Measurements from ENCODE around the gene LIX1L. TPM values are rescaled to one million over a fixed set of nuclear protein-coding genes. Genes with fewer than 3 reads are reported as not detected.

The LIX1L gene
- total RNA-seq, 2 experiments from 2014 or later = 11.6 to 26.3 TPM

DNA sequence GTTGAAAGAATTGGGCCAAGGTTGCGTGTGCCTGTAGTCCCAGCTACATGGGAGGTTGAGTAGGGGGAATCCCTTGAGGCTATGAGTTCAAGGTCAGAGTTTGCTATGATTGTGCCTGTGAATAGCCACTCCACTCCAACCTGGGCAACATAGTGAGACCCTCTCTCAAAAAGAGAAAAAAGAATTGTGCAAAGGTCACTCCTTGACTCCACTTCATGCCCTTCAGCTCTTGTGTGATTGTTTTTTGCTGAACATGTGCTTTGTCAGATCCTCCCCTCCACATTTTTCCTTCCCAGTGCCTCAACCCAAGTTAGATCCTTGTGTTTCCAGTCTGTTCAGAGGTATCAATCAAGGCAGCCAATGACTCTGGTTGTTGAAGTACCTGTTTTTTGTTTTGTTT lies 30.1 kb upstream of the LIX1L start:
- BruUV-seq (replicated peaks) = no TSS peak
- Histone ChIP-seq H3K36me3 (ENCODE audit: insufficient read depth, low read length) (peaks cover 13% of the 10 kb centered on the region), H3K27ac (ENCODE audit: low read depth, low read length, poor library complexity, severe bottlenecking) (no peak overlapping the region), H3K4me2 (ENCODE audit: low read length) (peak overlapping the region; percentile 16; the same call in 1 of the 2 replicates), H2AFZ (ENCODE audit: low read length) (peak overlapping the region; percentile 67; the same call in 1 of the 2 replicates), H3K9me3 (ENCODE audit: low read length) (no peaks in the 10 kb centered on the region), H3K79me2 (ENCODE audit: insufficient read depth, low read depth, low read length) (no peaks in the 10 kb centered on the region), H3K4me1 (ENCODE audit: insufficient read depth, low read length, poor library complexity, severe bottlenecking) (peaks cover 43% of the 10 kb centered on the region), H3K4me3 (ENCODE audit: low read depth, low read length, poor library complexity, severe bottlenecking) (no peak overlapping the region), H3K9me2 (ENCODE audit: insufficient read depth, low read length) (no peaks in the 10 kb centered on the region), H4K20me1 (ENCODE audit: insufficient read depth, low read length) (no peaks in the 10 kb centered on the region)
- intact Hi-C loops (cut with micrococcal nuclease; ENCODE audit: unreplicated experiment) = no loop called here
- TF ChIP-seq CTCF (conservative IDR thresholded peaks at IDR 0.05; ENCODE audit: low read length) (no peak), EZH2phosphoT487 (IDR thresholded peaks at IDR 0.05; ENCODE audit: borderline replicate concordance, low read depth, low read length) (no peak)
- POLR2A ChIA-PET = interaction anchor here (0.5 to 1.9 kb wide), 3 partner anchors 8 to 50 kb away, joined by 4 to 19 read pairs (median 6); no protein-coding TSS in a partner anchor
- DNase-seq (ENCODE audit: low spot score) = no peak
- CTCF ChIA-PET (ENCODE audit: unreplicated experiment) = interaction anchor here (1.0 kb wide), 1 partner anchor 9 kb away, joined by 5 read pairs; no protein-coding TSS in a partner anchor

- H2AFZ ChIP-seq (ENCODE audit: low read length) = no peak overlapping the region
- no peak overlapping the region for H3K4me3 ChIP-seq (ENCODE audit: low read depth, low read length, poor library complexity, severe bottlenecking)
- no peaks in the 10 kb centered on the region for H4K20me1 ChIP-seq (ENCODE audit: insufficient read depth, low read length)
- H3K79me2 ChIP-seq (ENCODE audit: insufficient read depth, low read depth, low read length) = no peaks in the 10 kb centered on the region
- no peaks in the 10 kb centered on the region for H3K9me3 ChIP-seq (ENCODE audit: low read length)
- intact Hi-C loops (cut with micrococcal nuclease; ENCODE audit: unreplicated experiment) = no loop called here
- no peaks in the 10 kb centered on the region for H3K36me3 ChIP-seq (ENCODE audit: insufficient read depth, low read length)
- BruUV-seq (replicated peaks) = no TSS peak
- CTCF ChIA-PET (ENCODE audit: unreplicated experiment) = no interaction called here
- DNase-seq (ENCODE audit: low spot score) = no peak
- H3K9me2 ChIP-seq (ENCODE audit: insufficient read depth, low read length) = no peaks in the 10 kb centered on the region
- H3K4me1 ChIP-seq (ENCODE audit: insufficient read depth, low read length, poor library complexity, severe bottlenecking) = peaks cover 52% of the 10 kb centered on the region
- no peak overlapping the region for H3K27ac ChIP-seq (ENCODE audit: low read depth, low read length, poor library complexity, severe bottlenecking)
- POLR2A ChIA-PET = interaction anchor here (0.6 to 1.0 kb wide), 3 partner anchors 10 to 40 kb away, joined by 3 to 5 read pairs (median 5); partner anchors contain the start of gene TXNIP
- TF ChIP-seq EZH2phosphoT487 (IDR thresholded peaks at IDR 0.05; ENCODE audit: borderline replicate concordance, low read depth, low read length) (no peak), CTCF (conservative IDR thresholded peaks at IDR 0.05; ENCODE audit: low read length) (no peak)
- H3K4me2 ChIP-seq (ENCODE audit: low read length) = no peak overlapping the region
Measured at GRCh38 chr1:145986551-145986950, 28.7 kb upstream of the LIX1L start.

Measured in OCI-LY7 (cell line).